ENCODE results near the gene LRIT1.

DNA sequence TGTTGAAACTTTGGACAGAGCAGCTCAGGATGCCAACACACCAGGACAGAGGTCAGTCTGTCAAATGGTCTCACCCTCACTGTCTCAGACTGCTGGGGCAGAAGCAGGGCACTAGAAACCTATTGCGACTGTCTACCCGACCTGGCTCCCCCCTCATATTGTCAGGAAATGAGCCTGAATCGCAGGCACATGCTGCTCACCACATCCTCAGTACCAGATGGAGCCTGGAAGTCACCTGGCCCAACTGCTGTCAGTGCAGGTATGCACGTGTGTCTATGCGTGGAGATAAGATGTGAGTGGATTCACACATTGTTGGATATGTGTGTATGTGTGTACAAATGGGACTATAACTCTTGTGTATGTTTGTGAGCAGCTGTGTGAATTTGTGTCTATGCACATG, 50.2 kb downstream of the LRIT1 start:
- TF ChIP-seq, protein P1, sequence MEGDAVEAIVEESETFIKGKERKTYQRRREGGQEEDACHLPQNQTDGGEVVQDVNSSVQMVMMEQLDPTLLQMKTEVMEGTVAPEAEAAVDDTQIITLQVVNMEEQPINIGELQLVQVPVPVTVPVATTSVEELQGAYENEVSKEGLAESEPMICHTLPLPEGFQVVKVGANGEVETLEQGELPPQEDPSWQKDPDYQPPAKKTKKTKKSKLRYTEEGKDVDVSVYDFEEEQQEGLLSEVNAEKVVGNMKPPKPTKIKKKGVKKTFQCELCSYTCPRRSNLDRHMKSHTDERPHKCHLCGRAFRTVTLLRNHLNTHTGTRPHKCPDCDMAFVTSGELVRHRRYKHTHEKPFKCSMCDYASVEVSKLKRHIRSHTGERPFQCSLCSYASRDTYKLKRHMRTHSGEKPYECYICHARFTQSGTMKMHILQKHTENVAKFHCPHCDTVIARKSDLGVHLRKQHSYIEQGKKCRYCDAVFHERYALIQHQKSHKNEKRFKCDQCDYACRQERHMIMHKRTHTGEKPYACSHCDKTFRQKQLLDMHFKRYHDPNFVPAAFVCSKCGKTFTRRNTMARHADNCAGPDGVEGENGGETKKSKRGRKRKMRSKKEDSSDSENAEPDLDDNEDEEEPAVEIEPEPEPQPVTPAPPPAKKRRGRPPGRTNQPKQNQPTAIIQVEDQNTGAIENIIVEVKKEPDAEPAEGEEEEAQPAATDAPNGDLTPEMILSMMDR (IDR thresholded peaks at IDR 0.05) = no peak
- TF ChIP-seq POLR2A (IDR thresholded peaks at IDR 0.05) = no peak
